DOHH2 (cell line): ENCODE results near the gene SNCAIP.

Experiments used
- EZH2phosphoT487 ChIP-seq: fragments of 200-600 bp; sonication (generic); IDR thresholded peaks from 2 replicates; pipeline ENCODE4 v1.6.1; 2017; ENCODE audit warnings: borderline replicate concordance, mild to moderate bottlenecking, antibody characterized with exemption, low read length, moderate library complexity, mixed read lengths
- TF ChIP-seq, protein P1 (sequence below): fragments of 200-600 bp; sonication (generic); IDR thresholded peaks from one replicate; pipeline ENCODE4 v1.5.1; 2014; ENCODE audit warnings: antibody characterized with exemption, mild to moderate bottlenecking, low read depth, low read length; ENCODE audit not compliant: poor library complexity, severe bottlenecking

DNA sequence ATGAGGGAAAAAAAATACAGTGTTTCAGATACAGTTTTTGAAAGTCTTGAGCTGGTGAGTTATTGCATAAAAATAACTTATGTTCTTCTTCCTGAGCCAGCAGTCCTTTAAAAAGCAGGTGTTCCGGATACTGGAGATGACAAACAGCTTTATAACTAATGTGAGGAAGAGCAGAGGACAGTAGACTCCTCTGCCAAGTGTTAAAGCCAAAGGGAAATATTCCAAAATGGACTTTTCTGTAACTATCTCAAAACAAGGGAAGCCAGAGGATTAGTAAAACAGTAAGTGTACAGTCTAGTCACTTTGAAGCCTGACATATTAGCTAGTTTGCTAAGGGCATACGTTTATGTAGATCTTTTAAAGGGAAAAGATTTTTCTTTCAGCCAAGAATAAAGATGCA is 11.0 kb upstream of the SNCAIP start:
- TF ChIP-seq, protein P1, sequence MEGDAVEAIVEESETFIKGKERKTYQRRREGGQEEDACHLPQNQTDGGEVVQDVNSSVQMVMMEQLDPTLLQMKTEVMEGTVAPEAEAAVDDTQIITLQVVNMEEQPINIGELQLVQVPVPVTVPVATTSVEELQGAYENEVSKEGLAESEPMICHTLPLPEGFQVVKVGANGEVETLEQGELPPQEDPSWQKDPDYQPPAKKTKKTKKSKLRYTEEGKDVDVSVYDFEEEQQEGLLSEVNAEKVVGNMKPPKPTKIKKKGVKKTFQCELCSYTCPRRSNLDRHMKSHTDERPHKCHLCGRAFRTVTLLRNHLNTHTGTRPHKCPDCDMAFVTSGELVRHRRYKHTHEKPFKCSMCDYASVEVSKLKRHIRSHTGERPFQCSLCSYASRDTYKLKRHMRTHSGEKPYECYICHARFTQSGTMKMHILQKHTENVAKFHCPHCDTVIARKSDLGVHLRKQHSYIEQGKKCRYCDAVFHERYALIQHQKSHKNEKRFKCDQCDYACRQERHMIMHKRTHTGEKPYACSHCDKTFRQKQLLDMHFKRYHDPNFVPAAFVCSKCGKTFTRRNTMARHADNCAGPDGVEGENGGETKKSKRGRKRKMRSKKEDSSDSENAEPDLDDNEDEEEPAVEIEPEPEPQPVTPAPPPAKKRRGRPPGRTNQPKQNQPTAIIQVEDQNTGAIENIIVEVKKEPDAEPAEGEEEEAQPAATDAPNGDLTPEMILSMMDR: no peak
- TF ChIP-seq EZH2phosphoT487: no peak
